Measurements from ENCODE around the gene MFAP2.

MFAP2 gene

GRCh38 chr1:16927711-16928485 is 52.5 kb downstream of the MFAP2 start:
- TF ChIP-seq CTCF (conservative IDR thresholded peaks at IDR 0.05): no peak
- H3K27ac ChIP-seq: no peak overlapping the region

GRCh38 chr1:16927256-16927655 is 53.2 kb downstream of the MFAP2 start:
- no peak overlapping the region for H3K27ac ChIP-seq
- no peak for TF ChIP-seq CTCF (conservative IDR thresholded peaks at IDR 0.05)

GRCh38 chr1:16926491-16927073 is 53.8 kb downstream of the MFAP2 start:
- no peak overlapping the region for H3K27ac ChIP-seq
- no peak for TF ChIP-seq CTCF (conservative IDR thresholded peaks at IDR 0.05)

- TF ChIP-seq CTCF (conservative IDR thresholded peaks at IDR 0.05): no peak
- H3K27ac ChIP-seq: no peak overlapping the region
Observed at GRCh38 chr1:16925635-16926490, 54.6 kb downstream of the MFAP2 start.

- TF ChIP-seq CTCF (conservative IDR thresholded peaks at IDR 0.05): peak; percentile 10; the same call in 1 of the 2 replicates
- no peak overlapping the region for H3K27ac ChIP-seq
Observed at GRCh38 chr1:16924919-16925477, 55.4 kb downstream of the MFAP2 start.

All from VCaP (cell line).